NB4 (cell line): ENCODE data around the gene SLC43A2.
"Not testable (repeated sequence)": the region's sequence is repeated elsewhere in the genome, so short reads cannot be mapped to it uniquely, and the experiment has no call there.

ENCODE experiments used
- DNase-seq: peaks from one replicate; pipeline ENCODE4 v3.0.0; 2010; ENCODE audit warnings: low read depth
- H3K4me3 ChIP-seq: one replicate; pipeline ENCODE4 v1.5.1; 2011; ENCODE audit warnings: mild to moderate bottlenecking, low read depth, low read length, moderate library complexity
- MAX ChIP-seq: IDR thresholded peaks from 2 replicates; pipeline ENCODE4 v1.6.1; 2011; ENCODE audit warnings: low read depth, low read length
- MYC ChIP-seq: IDR thresholded peaks from 2 replicates; pipeline ENCODE4 v1.6.1; 2011; ENCODE audit warnings: low read depth, low read length
- POLR2A ChIP-seq: IDR thresholded peaks from 2 replicates; pipeline ENCODE4 v1.6.1; 2011; ENCODE audit warnings: mild to moderate bottlenecking; ENCODE audit not compliant: insufficient read length; ENCODE audit errors: extremely low read depth
- TF ChIP-seq, protein P1 (sequence below): IDR thresholded peaks from one replicate; pipeline ENCODE4 v1.5.1; 2012; ENCODE audit warnings: low read depth, low read length

Gene SLC43A2

GRCh38 chr17:1577583-1578013 lies 51.0 kb downstream of the SLC43A2 start:
- TF ChIP-seq, protein P1, sequence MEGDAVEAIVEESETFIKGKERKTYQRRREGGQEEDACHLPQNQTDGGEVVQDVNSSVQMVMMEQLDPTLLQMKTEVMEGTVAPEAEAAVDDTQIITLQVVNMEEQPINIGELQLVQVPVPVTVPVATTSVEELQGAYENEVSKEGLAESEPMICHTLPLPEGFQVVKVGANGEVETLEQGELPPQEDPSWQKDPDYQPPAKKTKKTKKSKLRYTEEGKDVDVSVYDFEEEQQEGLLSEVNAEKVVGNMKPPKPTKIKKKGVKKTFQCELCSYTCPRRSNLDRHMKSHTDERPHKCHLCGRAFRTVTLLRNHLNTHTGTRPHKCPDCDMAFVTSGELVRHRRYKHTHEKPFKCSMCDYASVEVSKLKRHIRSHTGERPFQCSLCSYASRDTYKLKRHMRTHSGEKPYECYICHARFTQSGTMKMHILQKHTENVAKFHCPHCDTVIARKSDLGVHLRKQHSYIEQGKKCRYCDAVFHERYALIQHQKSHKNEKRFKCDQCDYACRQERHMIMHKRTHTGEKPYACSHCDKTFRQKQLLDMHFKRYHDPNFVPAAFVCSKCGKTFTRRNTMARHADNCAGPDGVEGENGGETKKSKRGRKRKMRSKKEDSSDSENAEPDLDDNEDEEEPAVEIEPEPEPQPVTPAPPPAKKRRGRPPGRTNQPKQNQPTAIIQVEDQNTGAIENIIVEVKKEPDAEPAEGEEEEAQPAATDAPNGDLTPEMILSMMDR: no peak
- TF ChIP-seq MYC (no peak), POLR2A (no peak), MAX (no peak)
- DNase-seq: peak; percentile 62
- H3K4me3 ChIP-seq: no peak overlapping the region

GRCh38 chr17:1577182-1577581 lies 51.5 kb downstream of the SLC43A2 start:
- peak; percentile 20; the same call in 1 of the 2 replicates for TF ChIP-seq MYC
- TF ChIP-seq, protein P1: no peak
- peak; percentile 56 for TF ChIP-seq MAX
- no peak for TF ChIP-seq POLR2A
- no peak overlapping the region for H3K4me3 ChIP-seq
- DNase-seq: peak; percentile 91

DNA sequence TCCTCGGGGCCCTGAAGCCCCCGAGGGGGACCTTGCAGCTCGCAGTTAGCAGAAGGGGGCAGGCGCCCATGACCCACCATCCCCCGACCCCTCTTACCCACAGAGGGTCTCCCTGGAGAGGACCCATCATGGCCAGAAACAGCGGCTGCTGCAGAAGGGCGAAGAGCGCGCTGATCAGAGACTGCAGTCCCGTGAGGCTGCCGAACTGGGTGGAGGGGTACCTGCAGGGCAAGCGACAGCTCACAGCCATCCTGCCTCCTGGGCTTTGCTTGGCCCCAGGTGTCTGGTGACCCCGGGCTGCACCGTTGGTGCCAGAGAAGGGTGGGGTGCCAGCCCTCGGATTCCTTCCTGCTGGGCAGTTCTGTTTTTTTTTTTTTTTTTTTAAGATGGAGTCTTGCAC lies 52.1 kb downstream of the SLC43A2 start:
- no peak for DNase-seq
- H3K4me3 ChIP-seq: no peak overlapping the region
- TF ChIP-seq MYC: no peak
- no peak for TF ChIP-seq POLR2A

GRCh38 chr17:1574697-1575471 lies 53.8 kb downstream of the SLC43A2 start:
- no peak overlapping the region for H3K4me3 ChIP-seq
- DNase-seq: no peak
- TF ChIP-seq MYC (no peak), POLR2A (no peak), MAX (no peak)
- TF ChIP-seq, protein P1: no peak

DNA sequence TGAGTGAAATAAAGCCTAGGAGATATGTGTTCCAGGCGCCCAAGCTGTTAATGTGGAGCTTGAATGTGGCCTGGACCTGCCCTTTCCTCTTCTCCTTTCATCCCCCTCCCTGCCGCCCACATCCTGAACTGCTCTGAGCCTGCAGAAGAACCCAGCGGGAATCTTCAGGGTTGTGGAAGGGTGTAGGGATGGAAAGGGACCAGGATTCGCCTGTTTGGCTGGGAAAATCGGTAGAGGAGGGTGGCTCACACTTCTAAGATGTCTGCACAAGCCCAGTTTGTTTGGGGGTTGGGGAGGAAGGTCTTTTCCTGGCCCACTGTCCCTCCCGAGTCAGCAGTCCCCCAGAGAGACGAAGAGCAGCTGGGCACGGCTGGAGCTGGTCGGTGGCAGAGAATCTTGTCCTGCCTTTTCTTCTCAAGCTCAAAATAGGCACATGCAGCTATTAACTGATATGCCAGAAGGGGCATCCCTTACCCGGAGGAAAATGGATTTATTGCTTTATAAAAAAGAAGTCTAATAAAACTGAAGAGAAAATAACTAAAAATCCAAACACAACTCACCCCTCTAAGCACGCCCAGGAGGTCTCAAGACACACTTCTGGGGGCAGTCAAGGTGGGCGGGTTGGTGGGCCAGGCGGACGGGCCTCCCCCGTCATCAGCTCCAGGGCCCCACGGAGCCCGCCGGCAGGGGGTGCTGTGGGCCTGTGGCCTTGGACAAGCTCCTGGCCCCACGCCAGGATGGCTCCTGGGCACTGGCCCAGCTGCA lies 54.5 kb downstream of the SLC43A2 start:
- TF ChIP-seq, protein P1: peak; percentile 58
- TF ChIP-seq POLR2A (no peak), MAX (0 out of 2 replicates have a peak, but pooled peaks have one; percentile 12)
- peak; percentile 70 for DNase-seq

GRCh38 chr17:1572646-1573045 lies 56.0 kb downstream of the SLC43A2 start:
- not testable (repeated sequence) for DNase-seq, H3K4me3 ChIP-seq

More for the DNA sequence above, 54.5 kb downstream of the SLC43A2 start:
- no peak overlapping the region for H3K4me3 ChIP-seq

DNA sequence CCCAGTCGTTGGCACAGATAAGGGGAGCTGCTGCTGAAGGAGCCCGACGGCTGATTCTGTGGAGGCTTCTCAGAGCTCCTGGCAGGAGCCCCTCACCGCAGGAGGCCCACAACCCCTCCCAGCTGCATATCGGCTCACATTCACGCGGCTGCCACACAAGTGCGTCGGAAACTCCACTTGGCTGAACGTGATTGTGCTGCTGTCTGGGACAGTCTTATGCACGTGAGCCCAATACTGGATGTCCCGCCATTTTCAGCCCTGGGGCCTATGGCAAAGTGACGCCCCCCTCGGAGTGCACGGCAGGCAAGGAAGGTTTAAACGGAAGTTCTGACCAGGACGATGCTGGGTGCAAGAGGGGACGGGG lies 57.3 kb downstream of the SLC43A2 start:
- no peak for DNase-seq
- H3K4me3 ChIP-seq: no peak overlapping the region
- TF ChIP-seq POLR2A: no peak
- no peak for TF ChIP-seq MAX
- no peak for TF ChIP-seq MYC
- TF ChIP-seq, protein P1: no peak
